GM20000 (cell line): ENCODE measurements around the gene TRPC4AP.
A peak's percentile ranks its signal among the peaks of the same experiment; 100 is the strongest.

ENCODE experiments used
- DNase-seq: peaks from one replicate; pipeline ENCODE4 v3.0.0; 2012; ENCODE audit warnings: low spot score
- TF ChIP-seq, protein P1 (sequence below): IDR thresholded peaks from 2 replicates; pipeline ENCODE4 v1.5.1; 2012; ENCODE audit warnings: mild to moderate bottlenecking, control low read depth; ENCODE audit errors: extremely low read depth, missing control alignments

TRPC4AP gene

DNA sequence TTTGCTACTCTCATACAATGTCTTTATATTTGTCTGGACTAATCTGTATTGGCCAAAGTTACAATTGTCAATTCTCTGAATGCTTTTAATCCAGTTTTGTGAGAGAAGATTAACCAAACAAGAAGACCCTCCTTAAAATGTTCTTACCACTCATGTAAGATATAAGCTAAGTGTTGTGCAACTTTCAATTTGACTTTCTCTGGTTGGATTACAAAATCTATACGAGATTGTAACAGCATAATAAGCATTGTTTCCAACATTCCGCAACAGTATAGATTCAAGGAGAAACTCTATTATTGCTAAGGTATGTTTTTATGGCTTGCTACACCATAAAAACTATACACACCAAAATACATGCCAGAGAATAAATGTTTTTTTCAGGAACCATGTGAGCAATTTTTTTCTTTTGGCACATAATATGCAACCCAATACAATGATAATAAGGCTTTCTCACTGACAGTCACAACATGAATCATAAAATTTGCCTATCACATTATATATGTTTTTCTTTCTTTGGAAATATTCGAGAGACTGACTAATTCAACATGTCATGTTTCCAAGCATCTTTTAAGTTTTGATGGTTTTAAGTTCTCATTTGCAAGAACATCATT is 12.2 kb upstream of the TRPC4AP start:
- TF ChIP-seq, protein P1, sequence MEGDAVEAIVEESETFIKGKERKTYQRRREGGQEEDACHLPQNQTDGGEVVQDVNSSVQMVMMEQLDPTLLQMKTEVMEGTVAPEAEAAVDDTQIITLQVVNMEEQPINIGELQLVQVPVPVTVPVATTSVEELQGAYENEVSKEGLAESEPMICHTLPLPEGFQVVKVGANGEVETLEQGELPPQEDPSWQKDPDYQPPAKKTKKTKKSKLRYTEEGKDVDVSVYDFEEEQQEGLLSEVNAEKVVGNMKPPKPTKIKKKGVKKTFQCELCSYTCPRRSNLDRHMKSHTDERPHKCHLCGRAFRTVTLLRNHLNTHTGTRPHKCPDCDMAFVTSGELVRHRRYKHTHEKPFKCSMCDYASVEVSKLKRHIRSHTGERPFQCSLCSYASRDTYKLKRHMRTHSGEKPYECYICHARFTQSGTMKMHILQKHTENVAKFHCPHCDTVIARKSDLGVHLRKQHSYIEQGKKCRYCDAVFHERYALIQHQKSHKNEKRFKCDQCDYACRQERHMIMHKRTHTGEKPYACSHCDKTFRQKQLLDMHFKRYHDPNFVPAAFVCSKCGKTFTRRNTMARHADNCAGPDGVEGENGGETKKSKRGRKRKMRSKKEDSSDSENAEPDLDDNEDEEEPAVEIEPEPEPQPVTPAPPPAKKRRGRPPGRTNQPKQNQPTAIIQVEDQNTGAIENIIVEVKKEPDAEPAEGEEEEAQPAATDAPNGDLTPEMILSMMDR, result no peak
- no peak for DNase-seq

DNA sequence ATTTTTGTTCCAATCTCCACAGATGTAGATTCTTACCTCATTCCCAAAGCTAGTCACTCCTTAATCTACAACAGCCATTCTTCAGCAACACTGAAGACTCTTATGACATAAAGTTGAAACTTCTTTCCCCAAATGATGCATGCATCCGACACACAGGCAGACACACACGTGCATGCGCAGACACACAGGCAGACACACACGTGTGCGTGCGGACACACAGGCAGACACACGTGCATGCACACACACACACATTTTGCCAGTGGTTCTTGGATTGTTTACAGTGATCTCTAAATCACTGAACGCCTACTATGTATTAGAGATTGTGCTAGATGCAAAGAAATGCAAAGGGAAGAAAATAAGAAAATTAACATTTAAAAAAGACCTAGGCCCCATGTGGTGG is 9.0 kb upstream of the TRPC4AP start:
- TF ChIP-seq, protein P1, result no peak
- DNase-seq, result no peak

DNA sequence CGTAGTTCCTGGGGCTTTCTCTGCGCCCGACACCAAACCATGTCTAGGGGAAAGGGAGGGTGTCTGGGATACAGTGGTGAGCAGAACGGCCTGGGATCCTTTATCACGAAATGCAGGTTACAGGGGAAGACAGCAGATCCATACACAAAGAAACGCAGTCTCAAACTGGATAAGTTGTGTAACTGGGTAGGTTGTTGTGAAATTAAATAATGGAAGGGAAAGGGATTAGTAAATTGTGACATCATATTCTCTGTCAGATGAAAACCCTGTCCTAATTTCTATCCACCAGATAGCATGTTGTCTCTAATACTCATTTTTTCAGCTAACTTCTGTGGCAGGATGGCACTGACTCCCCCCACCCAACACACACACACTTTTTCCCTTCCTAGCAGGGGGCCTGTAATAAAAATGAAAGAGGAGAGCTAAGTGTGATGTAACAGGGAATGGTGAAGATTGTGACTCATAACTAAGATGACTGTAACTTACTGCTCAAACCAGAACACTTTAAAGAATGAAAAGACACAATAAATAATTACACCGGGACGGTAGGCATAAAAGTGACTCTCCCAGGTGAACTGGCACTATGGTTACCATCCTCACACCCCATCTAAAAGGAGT is 769 bp upstream of the TRPC4AP start:
- no peak for DNase-seq

DNA sequence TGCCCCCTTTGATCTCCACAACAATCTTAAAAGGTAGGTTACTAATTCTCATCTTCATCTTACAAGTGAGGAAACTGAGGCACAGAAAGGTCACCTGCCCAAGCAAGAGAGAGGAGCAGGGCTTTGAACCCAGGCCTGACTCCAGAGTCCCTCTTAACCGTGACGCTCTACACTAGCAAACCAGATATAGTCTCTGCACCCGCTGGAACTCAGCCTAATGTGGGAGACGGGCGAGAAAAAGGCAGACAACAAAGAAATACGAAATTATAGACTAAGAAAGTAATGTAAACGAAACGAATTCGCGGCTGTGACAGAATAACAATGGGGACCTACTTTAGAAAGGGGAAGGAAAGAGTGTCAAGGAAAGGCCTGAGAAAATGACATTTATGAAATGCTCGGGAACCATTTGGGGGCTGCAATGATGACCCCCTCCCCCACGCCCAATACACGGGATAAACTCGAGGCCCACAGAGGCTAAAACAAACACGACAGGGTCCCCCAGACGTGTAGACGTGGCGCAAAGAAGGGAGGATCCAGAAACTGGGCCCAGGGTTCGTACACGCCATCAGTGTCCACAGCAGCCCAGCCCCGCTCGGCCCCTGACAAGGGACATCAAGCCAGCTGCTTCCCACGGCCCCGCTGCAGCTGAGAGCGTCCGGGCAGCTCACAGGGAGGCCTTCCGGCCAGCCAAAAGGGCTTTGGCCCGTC is 637 bp downstream of the TRPC4AP start:
- TF ChIP-seq, protein P1, result no peak
- DNase-seq, result peak; percentile 19

More for the DNA sequence above, 769 bp upstream of the TRPC4AP start:
- TF ChIP-seq, protein P1, result no peak

DNA sequence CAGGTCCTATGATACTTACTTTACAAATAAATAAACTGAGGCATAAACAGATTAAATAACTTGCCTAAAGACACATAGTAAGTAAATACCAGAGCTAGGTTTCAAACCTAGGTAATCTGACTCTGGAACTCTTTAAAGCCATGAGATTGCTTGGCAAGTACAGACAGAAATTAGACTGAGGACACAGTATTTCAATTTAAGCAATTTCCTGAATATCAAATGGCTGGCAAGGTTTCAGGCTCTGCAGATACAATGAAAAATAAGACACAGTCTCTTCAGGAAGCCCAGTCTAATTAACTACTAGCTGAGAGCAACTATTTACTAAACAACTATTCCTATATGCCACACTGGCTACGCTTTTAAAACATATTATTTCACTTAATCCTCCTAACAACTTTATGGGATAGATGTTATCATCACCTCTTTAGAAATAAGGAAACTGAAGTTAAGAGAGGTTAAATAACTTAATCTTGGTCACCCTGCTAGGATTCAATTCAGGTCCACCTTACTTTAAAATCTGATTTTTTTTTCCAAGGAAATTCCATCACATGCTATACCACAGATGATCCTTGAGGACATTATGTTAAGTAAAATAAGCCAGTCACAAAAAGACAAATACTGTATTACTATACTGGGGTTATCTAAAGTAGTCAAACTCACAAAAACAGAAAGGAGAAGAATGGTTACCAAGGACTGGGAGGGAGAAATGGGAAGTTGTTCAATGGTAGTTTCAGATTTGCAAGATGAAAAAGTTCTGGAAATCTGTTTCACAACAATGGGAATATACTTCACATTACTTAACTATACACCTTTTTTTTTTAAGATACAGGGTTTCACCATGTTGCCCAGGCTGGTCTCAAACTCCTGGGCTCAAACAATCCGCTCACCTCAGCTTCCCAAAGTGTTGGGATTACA is 4.1 kb downstream of the TRPC4AP start:
- TF ChIP-seq, protein P1, result no peak
- no peak for DNase-seq

DNA sequence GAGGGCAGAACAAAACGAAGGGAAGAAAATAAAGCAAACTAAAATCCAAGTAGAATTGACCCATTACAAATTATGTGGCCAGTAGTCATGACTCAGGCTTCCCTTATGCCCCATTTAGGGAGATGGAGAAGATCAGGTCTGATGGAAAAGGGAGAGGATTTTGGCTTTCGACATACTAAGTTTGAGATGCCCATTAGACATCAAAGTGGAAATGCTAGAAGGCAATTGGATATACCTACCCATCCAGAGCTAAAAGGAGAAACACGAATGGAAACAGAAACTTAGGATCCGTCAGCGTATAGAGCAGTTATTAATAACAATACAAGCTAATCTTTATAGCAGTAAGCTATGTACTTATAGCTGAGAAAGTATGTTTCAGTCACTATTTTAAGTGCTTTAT is 4.8 kb downstream of the TRPC4AP start:
- no peak for DNase-seq
- TF ChIP-seq, protein P1, result no peak

DNA sequence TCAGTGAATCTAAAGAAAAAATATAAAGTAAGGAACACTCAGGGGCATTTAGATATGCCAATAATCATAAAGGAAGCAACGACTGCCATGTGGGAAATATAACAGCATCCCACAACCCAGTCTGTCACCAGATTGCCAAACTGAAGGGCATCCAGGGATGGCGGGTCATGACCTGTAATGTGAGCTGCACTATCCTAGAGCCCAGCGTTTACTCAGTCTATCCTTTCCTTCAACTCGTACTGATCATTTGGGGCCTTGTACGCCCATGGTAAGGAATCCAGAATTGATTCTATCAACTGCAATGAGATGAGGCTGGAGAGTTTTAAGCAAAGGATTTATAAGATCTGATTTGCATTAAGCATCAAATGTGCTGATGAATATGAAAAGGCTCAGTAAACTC is 5.3 kb downstream of the TRPC4AP start:
- no peak for DNase-seq
- TF ChIP-seq, protein P1, result no peak
